GM18508 (cell line): Measurements from ENCODE around the gene KCNK2.

Experiments used
- ATAC-seq: cut with Tn5 transposase; IDR thresholded peaks from one replicate; pipeline ENCODE4 v1.9.1; 2021; ENCODE audit warnings: moderate number of reproducible peaks; ENCODE audit not compliant: insufficient read depth, unreplicated experiment

The KCNK2 gene

GRCh38 chr1:215094381-215094780 is 11.8 kb downstream of the KCNK2 start:
- ATAC-seq, result no peak

DNA sequence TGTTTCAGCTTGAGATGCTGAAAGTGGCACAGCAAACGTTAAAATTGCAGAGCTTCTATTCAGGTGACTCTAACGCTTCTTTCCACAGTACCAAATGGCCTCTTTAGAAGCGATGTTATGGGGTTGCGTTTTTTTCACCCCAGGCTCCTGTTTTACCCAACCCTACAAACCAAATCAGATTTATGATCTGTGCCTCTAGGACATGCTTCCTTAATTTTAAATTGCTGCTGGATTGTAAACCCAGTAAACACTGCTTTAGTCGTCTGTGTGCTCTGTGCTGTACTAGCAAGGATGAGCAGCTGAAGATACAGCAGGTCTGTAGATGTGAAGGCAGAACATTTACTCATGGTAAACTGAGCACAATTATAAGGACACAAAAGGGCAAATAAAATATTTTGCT is 13.0 kb downstream of the KCNK2 start:
- no peak for ATAC-seq

DNA sequence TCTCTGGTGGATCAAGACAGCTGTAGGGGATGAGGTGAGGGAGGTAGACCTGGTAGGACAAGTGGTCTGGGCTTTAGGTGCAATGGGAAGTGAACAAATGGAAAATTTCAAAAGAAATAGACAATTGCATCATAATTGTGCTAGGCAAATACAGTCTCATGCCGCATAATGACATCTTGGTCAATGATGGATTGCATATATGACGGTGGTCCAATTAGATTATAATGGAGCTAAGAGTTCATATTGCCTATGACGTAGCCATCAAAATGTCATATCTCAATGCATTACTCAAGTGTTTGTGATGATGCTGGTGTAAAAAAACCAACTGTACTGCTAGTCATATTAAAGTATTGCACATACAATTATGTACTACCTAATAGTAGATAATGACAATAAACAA is 19.0 kb downstream of the KCNK2 start:
- ATAC-seq, result no peak

DNA sequence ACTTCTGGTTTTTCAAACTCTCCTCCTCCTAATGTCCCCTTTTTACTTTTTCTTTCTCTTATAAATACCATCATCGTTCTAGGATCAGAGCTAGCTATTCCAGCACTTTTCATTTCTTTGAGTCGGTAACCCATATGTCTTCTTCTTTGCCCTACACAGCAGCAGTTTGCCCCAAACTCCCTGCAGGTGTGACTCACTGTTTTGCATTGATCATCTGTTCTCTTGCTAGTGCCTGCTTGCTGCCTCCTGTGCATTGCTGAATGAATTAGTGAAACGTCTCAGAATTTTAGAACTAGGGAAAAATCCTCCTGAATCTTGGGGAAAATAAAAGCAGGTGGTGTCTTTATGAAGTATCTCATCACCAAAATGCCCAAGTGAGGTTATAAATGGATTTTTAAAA is 21.7 kb downstream of the KCNK2 start:
- ATAC-seq, result no peak

GRCh38 chr1:215106067-215106466 is 23.5 kb downstream of the KCNK2 start:
- no peak for ATAC-seq

DNA sequence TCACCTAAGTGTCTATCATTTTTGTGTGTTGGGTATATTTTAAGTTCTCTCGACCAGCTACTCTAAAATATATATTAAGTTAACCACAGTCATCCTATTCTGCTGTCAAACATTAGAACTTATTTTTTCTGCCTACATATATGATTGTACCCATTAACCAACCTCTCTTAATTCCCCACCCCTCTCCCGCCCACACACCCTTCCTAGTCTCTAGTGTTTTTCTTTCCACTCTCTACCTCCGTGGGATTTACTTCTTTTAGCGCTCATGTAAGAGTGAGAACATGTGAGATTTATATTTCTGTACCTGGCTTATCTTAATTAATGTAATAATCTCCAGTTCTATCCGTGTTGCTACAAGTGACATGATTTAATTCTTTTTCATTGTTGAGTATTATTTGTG is 26.6 kb downstream of the KCNK2 start:
- ATAC-seq, result no peak

GRCh38 chr1:215111916-215112315 is 29.4 kb downstream of the KCNK2 start:
- ATAC-seq, result no peak

- ATAC-seq, result peak; percentile 59
These were observed 31.2 kb downstream of the KCNK2 start for GRCh38 chr1:215113776-215114153.

GRCh38 chr1:215114154-215114933 is 31.8 kb downstream of the KCNK2 start:
- ATAC-seq, result peak; percentile 17

DNA sequence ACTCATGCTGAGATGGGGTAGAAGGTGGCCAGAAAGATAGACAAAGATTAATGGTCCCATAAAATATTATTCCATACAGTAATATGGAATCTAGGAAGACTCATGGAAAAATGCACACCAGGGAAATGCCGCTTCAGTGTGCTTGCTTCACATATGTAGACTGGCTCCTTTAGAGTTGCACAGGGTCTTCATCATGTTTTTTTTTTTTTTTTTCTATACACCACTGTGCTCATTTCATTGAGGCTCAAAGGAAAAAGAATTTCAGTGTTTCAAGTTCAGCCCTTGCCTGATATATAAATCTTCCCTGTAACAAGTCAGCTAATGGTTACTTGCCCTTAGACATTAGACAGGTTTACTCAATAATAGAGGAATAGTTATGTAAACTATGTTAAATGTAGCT is 33.2 kb downstream of the KCNK2 start:
- no peak for ATAC-seq

GRCh38 chr1:215118081-215118480 is 35.5 kb downstream of the KCNK2 start:
- no peak for ATAC-seq

GRCh38 chr1:215119056-215119455 is 36.5 kb downstream of the KCNK2 start:
- no peak for ATAC-seq

- ATAC-seq, result no peak
These were observed 37.3 kb downstream of the KCNK2 start for GRCh38 chr1:215119719-215120365.

DNA sequence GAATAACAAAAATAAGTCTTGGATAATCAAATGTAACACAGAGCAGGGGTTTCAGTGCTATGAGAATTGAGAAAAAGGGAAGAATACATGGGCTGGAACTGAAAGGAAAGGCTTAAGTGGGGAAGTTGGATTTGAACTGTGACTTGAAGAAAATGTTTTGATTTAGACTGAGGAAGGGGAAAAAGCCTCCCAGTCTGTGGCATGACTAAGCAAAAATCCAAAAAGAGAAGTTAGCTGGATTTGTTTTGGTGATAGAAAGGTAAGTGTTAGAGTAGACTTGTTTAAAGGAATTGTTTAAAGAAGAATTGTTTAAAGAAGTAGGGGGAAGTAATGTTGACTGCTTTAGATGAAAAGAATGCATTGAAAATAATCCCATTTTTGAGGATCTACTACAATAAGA is 46.0 kb downstream of the KCNK2 start:
- ATAC-seq, result no peak

DNA sequence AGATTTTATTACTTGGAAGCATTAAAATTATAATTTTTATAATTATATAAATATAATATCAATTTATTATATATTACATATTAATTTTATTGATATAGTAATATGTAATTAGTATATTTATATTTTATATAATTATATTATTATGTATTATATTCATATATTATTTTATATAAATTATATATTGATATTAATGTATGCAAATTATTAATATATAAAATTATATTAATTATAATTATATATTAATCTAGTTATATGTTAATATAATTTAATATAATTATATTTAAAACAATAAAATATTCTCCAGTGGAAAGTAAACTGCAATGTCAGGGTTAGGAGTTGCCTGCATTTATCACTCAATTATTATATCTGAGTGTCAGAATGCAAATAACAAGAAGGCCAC is 48.8 kb downstream of the KCNK2 start:
- ATAC-seq, result no peak

DNA sequence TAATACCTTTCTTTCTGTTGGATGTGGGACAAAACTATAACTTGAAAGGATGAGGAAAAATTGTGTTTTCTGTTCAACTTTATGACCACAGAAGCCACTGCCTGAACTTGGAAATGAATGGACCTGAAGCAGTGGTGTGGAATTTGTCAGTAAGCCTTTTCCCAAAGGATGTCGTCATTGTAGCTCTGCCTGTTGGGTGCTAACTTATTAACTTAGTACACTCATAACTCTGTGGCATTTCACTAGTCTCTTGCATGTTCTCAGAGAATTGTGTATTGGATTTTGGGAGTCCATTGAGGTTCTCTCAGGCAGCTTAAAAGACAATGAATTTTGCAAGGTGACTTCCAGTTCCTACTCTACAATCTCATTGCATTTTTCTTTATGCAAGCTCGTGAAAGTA is 49.6 kb downstream of the KCNK2 start:
- no peak for ATAC-seq

DNA sequence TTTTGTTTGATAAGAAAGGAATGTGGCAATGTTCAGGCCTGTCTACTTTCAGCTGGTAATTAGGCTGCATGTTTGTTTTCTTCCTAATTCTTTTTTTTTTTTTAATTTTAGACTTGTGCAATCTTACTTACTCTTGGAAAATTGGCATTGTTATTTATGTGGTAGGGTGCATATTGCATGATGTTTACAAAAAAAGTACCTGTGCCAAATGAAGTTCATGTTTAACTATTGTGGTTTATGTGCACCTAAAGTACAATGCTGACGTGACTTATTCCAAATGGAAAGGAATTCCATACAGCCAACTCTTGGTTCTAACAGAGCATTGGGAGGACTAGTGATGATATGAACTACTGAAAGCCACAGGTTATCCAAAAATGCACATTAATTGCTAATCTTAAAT is 51.0 kb downstream of the KCNK2 start:
- no peak for ATAC-seq

DNA sequence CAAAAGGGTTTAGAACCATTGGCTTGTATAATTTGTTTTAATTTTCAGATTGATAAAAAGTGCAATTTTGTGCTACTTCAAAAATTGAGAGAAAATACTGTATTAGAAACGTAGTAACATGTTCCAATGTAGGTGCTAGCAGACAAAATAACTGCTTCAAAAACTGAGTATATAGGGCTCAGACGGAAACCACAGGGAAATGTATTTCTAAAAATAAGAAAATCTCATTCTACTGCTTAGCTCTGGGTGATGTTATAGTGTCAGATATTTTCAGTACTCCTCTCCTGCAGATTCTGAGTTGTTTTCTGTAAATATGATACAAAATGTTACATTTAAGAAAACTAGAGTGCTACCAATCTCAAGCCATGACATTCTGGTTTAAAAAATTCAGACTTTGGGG is 55.4 kb downstream of the KCNK2 start:
- ATAC-seq, result no peak

GRCh38 chr1:215140135-215140534 is 57.6 kb downstream of the KCNK2 start:
- ATAC-seq, result no peak

- no peak for ATAC-seq
These were observed 58.9 kb downstream of the KCNK2 start for GRCh38 chr1:215141460-215141859.

DNA sequence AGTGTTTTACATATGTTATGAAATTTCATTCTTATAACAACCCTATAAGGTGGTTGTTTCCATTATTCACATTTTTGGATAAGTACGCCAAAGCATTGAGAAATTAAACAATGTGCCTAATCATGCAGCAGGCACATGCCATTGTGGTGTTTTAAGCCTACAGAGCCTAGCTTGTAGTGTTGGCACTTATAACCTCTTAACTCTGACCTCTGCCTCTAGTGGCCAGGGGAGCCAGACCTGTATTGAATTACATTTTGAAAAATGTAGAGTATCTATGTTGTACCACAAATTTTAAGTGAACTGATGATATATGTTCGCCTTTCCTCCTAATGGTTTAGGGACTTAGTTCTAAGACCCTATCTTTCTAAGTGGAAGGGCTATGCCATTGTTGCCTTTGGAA is 61.0 kb downstream of the KCNK2 start:
- no peak for ATAC-seq
